GM18517 (cell line): ENCODE data around the gene SULT1A3.
"Not testable (repeated sequence)": the region's sequence is repeated elsewhere in the genome, so short reads cannot be mapped to it uniquely, and the experiment has no call there.

Source experiments
- ATAC-seq: cut with Tn5 transposase; IDR thresholded peaks from one replicate; pipeline ENCODE4 v1.9.1; 2021; ENCODE audit warnings: mild to moderate bottlenecking, moderate library complexity; ENCODE audit not compliant: unreplicated experiment

Gene SULT1A3

DNA sequence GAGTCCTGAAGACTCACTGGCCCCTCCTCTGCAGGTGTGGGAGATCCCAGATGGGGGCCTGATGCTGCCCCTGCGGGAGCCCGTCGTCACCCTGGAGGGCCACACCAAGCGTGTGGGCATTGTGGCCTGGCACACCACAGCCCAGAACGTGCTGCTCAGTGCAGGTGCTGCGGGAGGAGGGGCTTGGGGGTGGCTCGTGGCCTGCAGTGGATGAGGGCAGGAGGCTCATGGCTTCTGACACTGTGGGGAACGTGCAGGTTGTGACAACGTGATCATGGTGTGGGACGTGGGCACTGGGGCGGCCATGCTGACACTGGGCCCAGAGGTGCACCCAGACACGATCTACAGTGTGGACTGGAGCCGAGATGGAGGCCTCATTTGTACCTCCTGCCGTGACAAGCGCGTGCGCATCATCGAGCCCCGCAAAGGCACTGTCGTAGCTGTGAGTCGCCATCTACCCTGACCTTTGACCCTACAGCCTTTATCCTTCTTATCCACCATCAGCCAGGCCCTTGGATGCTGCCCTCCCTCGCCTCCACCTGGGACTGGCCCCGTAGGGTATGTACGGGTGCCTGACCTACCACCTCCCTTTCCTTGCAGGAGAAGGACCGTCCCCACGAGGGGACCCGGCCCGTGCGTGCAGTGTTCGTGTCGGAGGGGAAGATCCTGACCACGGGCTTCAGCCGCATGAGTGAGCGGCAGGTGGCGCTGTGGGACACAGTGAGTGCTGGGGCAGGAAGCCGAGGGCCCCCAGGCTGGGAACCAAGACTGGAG is 12.1 kb upstream of the SULT1A3 start:
- no peak for ATAC-seq

- ATAC-seq = no peak
Observed at GRCh38 chr16:30187556-30187865, 11.5 kb upstream of the SULT1A3 start.

DNA sequence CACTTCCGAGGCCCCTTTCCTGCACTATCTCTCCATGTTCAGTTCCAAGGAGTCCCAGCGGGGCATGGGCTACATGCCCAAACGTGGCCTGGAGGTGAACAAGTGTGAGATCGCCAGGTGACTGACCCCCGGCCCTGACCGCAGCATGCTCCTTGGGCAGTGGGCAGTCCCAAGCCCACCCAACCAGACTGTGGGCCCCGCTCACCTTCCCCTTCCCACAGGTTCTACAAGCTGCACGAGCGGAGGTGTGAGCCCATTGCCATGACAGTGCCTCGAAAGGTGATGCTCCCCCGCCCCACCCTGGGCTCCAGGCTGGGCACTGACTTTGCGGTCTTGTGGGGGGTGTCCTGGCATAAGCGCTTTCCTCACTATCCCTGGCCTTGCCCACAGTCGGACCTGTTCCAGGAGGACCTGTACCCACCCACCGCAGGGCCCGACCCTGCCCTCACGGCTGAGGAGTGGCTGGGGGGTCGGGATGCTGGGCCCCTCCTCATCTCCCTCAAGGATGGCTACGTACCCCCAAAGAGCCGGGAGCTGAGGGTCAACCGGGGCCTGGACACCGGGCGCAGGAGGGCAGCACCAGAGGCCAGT is 11.0 kb upstream of the SULT1A3 start:
- no peak for ATAC-seq

DNA sequence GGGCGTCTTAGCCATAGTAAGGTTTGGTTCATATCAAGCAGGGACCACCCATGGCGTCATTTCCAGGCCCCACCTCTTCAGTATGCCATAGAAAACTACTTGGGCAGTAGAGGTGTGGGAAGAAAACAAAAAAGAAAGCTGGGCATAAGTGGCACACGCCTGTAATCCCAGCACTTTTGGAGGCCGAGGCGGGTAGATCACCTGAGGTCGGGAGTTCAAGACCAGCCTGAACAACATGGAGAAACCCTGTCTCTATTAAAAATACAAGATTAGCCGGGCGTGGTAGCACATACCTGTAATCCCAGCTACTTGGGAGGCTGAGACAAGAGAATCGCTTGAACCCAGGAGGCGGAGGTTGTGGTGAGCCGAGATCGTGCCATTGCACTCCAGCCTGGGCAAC is 7.9 kb upstream of the SULT1A3 start:
- not testable (repeated sequence) for ATAC-seq

DNA sequence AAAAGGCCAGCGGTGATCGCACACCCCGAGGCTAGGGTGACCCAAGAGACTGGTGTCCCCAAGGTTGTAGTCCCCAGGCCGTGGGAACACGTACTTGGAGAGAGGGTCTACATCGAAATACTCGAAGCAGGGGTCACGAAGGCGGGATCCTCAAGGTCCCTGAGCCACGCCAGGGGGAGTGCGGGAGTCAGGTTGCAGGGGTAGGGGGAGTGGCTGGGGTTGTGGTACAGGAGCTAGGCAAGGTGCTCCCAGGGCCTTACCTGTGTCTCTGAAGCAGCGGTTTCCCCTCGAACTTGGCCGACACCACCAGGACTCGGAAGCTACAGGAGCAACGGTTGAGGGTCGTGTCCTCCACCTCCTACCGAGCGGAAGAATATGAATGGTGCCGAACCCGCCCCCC is 6.0 kb upstream of the SULT1A3 start:
- ATAC-seq = peak; percentile 1

DNA sequence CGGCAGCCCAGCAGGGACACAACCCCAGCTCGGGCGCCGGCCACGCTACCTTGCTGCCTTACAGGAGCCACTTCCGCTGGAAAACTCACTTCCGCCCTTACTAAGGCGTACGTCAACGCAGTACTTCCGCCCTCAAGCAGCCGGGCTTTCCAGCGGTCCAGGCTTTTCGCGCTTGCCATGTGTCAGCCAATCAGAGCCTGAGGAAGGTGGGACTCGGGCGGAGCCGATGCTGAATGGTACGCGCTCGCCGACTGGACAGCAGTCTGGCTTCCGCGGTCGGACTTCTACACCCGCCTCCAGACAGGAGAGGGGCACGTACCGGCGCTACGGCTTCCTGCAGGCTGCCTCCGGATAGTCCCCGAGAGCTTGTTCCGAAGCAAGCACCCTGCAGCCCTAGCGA is 5.4 kb upstream of the SULT1A3 start, which contains the start of the genes BOLA2B and SLX1A:
TSS of gene BOLA2B (minus strand) at position 52 of the 400 bp plus-strand sequence. CDS start 71 bp downstream, outside the sequence.
TSS of gene SLX1A (plus strand) at position 261 of the 400 bp plus-strand sequence. CDS start 210 bp downstream, outside the sequence.
- peak; percentile 89 for ATAC-seq

- ATAC-seq = peak; percentile 40
Observed at GRCh38 chr16:30194172-30194925, 4.7 kb upstream of the SULT1A3 start.

GRCh38 chr16:30197001-30197400 is 2.1 kb upstream of the SULT1A3 start:
- ATAC-seq = not testable (repeated sequence)

DNA sequence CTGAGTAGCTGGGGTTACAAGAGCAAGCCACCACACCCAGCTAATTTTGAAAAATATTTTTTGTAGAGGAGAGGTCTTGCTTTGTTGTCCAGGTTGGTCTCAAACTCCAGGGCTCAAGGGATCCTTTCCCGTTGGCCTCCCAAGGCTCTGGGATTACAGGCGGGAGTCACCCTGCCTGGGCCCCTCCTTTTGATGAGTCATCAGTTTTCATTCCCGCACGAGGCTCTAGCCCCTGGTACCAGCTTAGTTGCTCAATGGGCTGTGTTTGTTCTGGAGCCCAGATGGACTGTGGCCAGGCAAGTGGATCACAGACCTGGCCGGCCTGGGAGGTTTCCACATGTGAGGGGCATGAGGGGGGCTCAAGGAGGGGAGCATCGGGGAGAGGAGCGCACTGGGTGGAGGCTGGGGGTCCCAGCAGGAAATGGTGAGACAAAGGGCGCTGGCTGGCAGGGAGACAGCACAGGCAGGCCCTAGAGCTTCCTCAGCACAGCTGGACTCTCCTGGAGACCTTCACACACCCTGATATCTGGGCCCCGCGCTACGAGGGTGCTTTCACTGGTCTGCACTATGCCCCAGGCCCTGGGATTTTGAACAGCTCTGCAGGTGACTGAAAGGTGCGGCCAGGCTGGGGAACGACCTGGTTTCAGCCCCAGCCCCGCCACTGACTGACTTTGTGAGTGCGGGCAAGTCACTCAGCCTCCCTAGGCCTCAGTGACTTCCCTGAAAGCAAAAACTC is 721 bp downstream of the SULT1A3 start:
- not testable (repeated sequence) for ATAC-seq

DNA sequence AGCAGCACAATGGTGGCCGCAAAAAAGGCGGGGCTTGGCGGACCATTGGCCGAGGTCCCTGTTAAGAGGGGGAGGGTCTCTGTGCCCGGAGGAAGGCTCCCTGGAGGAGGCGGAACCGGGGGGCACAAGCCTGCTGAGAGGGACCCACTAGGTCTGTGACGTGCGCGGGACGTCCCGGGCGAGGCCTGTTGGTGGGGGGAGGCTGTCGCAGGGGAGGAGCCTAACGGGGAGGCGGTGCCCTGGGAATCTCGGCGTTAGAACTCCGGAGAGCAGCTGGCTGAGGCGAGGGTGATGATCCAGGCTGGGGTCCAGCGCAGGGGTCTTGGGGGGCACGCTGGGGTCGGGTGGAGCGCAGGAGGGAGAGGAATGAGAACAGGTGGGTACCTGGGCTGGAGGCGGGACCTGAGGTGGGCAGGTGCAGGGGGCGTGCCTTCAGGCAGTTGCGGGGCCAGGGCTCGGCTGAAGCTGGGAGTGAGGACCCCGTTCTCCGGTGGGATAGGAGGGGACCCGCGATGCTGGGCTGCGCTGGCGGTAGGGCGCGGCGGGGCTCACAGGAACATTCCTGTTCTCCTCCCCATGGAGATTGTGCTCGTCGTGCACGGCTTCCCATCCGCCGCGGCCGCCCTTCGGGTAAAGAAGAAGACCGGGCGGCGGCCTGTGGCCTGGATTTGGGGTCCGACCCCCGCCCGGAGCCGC is 6.6 kb downstream of the SULT1A3 start:
- ATAC-seq = not testable (repeated sequence)

DNA sequence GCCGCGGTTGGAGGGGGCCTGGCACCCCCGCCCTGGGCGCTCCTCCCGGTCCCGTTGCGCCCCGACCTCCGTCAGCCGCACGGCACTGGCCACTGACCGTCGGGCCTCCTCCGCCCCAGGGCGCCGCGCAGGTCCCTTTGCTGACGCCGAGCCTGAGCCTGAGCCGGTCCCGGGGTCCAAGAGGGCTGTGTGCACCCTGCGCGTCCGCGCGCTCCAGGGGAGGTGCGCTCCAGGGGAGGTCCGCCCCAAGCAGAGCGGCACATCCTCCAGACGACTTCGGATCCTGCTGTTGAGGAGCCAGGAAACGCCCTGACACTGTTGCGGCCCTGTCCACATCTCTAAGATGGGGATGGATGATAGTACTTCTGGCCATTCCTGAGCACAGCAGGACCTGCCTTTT is 7.2 kb downstream of the SULT1A3 start:
- ATAC-seq = not testable (repeated sequence)

GRCh38 chr16:30207063-30207704 is 8.1 kb downstream of the SULT1A3 start:
- ATAC-seq = not testable (repeated sequence)

- not testable (repeated sequence) for ATAC-seq
Observed at GRCh38 chr16:30209032-30209431, 10.0 kb downstream of the SULT1A3 start.

GRCh38 chr16:30211414-30211813 is 12.4 kb downstream of the SULT1A3 start:
- not testable (repeated sequence) for ATAC-seq

GRCh38 chr16:30217082-30217481 is 18.0 kb downstream of the SULT1A3 start:
- ATAC-seq = not testable (repeated sequence)

DNA sequence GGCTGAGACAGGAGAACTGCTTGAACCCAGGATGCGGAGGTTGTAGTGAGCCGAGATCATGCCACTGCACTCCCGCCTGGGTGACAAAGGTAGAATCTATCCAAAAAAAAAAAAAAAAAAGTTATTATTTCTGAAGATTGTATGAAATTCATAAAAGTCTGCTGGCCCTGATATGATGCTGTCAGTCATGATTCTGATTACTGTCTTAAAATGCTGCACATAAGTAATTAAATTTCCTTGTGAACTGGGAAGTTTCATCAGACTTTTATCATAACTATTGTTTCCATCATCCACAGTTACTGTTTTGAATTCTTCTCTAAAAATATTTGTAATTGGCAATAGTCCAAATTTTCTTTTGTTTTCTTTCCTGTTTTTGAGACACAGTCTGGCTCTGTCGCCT is 49.3 kb downstream of the SULT1A3 start, which contains the start of gene NPIPB13:
TSS of gene NPIPB13 (minus strand) at position 101 of the 400 bp plus-strand sequence. CDS start 2,906 bp downstream, outside the sequence.
- not testable (repeated sequence) for ATAC-seq
